ENCODE measurements around the gene KIRREL1.

GRCh38 chr1:158013840-158014730 lies 20.6 kb downstream of the KIRREL1 start:
- TF ChIP-seq SP1 (CRISPR knock-in tag; conservative IDR thresholded peaks at IDR 0.05) (no peak), CTCF (IDR thresholded peaks at IDR 0.05) (no peak)

All from WTC11 (cell line).